ENCODE results near the gene IL20RA. TPM values are rescaled to one million over a fixed set of nuclear protein-coding genes. Genes with fewer than 3 reads are reported as not detected.

The IL20RA gene
- total RNA-seq, 6 donors from 2014 or later: 7.5 to 44.8 (median 9.7) TPM

- Histone ChIP-seq H3K36me3 (no peaks in the 10 kb centered on the region), H3K27ac (no peak overlapping the region), H3K27me3 (peaks cover 0 to 15% (median 6%) of the 10 kb centered on the region in 4 donors), H3K9me3 (no peaks in the 10 kb centered on the region), H3K4me3 (no peak overlapping the region), H3K4me1 (peaks cover 7 to 9% (median 8%) of the 10 kb centered on the region in 4 donors)
- TF ChIP-seq, protein P1, sequence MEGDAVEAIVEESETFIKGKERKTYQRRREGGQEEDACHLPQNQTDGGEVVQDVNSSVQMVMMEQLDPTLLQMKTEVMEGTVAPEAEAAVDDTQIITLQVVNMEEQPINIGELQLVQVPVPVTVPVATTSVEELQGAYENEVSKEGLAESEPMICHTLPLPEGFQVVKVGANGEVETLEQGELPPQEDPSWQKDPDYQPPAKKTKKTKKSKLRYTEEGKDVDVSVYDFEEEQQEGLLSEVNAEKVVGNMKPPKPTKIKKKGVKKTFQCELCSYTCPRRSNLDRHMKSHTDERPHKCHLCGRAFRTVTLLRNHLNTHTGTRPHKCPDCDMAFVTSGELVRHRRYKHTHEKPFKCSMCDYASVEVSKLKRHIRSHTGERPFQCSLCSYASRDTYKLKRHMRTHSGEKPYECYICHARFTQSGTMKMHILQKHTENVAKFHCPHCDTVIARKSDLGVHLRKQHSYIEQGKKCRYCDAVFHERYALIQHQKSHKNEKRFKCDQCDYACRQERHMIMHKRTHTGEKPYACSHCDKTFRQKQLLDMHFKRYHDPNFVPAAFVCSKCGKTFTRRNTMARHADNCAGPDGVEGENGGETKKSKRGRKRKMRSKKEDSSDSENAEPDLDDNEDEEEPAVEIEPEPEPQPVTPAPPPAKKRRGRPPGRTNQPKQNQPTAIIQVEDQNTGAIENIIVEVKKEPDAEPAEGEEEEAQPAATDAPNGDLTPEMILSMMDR (IDR thresholded peaks at IDR 0.05): no peak
- TF ChIP-seq EP300 (IDR thresholded peaks at IDR 0.05): no peak
- no peak for TF ChIP-seq POLR2AphosphoS5 (IDR thresholded peaks at IDR 0.05)
- 44 to 59% methylated on average over 4 of the region's 4 CpGs for WGBS, 2 donors
- ATAC-seq (ENCODE audit: low FRiP score in 2 of 2) (no peak), DNase-seq (no peak)
Observed at GRCh38 chr6:136987526-136987925, 57.2 kb downstream of the IL20RA start.

- H3K27ac ChIP-seq: no peak overlapping the region
- DNase-seq (no peak), ATAC-seq (ENCODE audit: low FRiP score in 2 of 2) (no peak)
- H3K4me1 ChIP-seq: peaks cover 7 to 9% (median 8%) of the 10 kb centered on the region in 4 donors
- H3K36me3 ChIP-seq: no peaks in the 10 kb centered on the region
- TF ChIP-seq, protein P1 (IDR thresholded peaks at IDR 0.05): no peak
- no peak for TF ChIP-seq POLR2AphosphoS5 (IDR thresholded peaks at IDR 0.05)
- no peak for TF ChIP-seq POLR2A (IDR thresholded peaks at IDR 0.05)
- TF ChIP-seq EP300 (IDR thresholded peaks at IDR 0.05): no peak
- H3K27me3 ChIP-seq: peaks cover 0 to 12% (median 6%) of the 10 kb centered on the region in 4 donors
- H3K4me3 ChIP-seq: no peak overlapping the region
- WGBS, 2 donors: 90 to 94% methylated on average over 5 of the region's 5 CpGs
- H3K9me3 ChIP-seq: no peaks in the 10 kb centered on the region
Observed at GRCh38 chr6:136985502-136985901, 59.3 kb downstream of the IL20RA start.

- TF ChIP-seq EP300 (IDR thresholded peaks at IDR 0.05): no peak
- TF ChIP-seq, protein P1 (IDR thresholded peaks at IDR 0.05): no peak
- TF ChIP-seq POLR2A (IDR thresholded peaks at IDR 0.05): no peak
- TF ChIP-seq POLR2AphosphoS5 (IDR thresholded peaks at IDR 0.05): no peak
- H3K27ac ChIP-seq: no peak overlapping the region
- H3K4me1 ChIP-seq: peaks cover under 1 to 3% (median 3%) of the 10 kb centered on the region in 4 donors
- no peaks in the 10 kb centered on the region for H3K9me3 ChIP-seq
- no peak overlapping the region for H3K4me3 ChIP-seq
- H3K27me3 ChIP-seq: peaks cover 0 to 3% (median 1%) of the 10 kb centered on the region in 4 donors
- H3K36me3 ChIP-seq: no peaks in the 10 kb centered on the region
- ATAC-seq (ENCODE audit: low FRiP score in 2 of 2) (no peak), DNase-seq (no peak)
- WGBS, 2 donors: 93 to 95% methylated on average over 4 of the region's 4 CpGs
Observed at GRCh38 chr6:136984578-136984977, 60.2 kb downstream of the IL20RA start.

DNA sequence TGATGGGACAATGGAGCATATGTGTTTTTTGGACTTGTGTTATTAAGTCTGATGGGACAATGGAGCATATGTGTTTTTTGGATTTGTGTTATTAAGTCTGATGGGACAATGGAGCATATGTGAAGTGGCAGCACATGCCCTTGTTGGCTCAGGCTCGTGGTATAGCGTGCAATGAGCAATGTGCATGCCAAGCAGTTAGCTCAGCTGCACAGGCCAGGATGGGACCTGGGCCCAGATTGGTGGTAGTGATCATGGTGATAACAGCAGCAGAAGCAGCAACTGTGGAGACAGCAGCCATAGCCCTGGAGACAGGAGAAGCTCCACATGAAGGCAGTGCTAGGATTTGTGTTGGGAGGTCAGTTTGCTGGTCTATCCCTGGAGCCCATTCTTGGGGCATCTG lies 61.1 kb downstream of the IL20RA start:
- Histone ChIP-seq H3K27me3 (no peaks in the 10 kb centered on the region), H3K27ac (no peak overlapping the region), H3K4me3 (no peak overlapping the region), H3K36me3 (no peaks in the 10 kb centered on the region), H3K9me3 (no peaks in the 10 kb centered on the region), H3K4me1 (no peaks in the 10 kb centered on the region)
- TF ChIP-seq EP300 (IDR thresholded peaks at IDR 0.05): no peak
- TF ChIP-seq, protein P1 (IDR thresholded peaks at IDR 0.05): no peak
- TF ChIP-seq POLR2A (IDR thresholded peaks at IDR 0.05): no peak
- no peak for TF ChIP-seq POLR2AphosphoS5 (IDR thresholded peaks at IDR 0.05)
- ATAC-seq (ENCODE audit: low FRiP score in 2 of 2) (no peak), DNase-seq (no peak)
- WGBS, 2 donors: 73 to 95% methylated on average over 2 of the region's 2 CpGs

- DNase-seq: no peak
- WGBS, 2 donors: 79 to 88% methylated on average over 4 of the region's 4 CpGs
- Histone ChIP-seq H3K36me3 (no peaks in the 10 kb centered on the region), H3K27me3 (no peaks in the 10 kb centered on the region), H3K9me3 (no peaks in the 10 kb centered on the region), H3K4me1 (no peaks in the 10 kb centered on the region), H3K27ac (no peak overlapping the region), H3K4me3 (no peak overlapping the region)
- TF ChIP-seq POLR2AphosphoS5 (IDR thresholded peaks at IDR 0.05) (no peak), EP300 (IDR thresholded peaks at IDR 0.05) (no peak), POLR2A (IDR thresholded peaks at IDR 0.05) (no peak)
- TF ChIP-seq, protein P1 (IDR thresholded peaks at IDR 0.05): no peak
- no peak for ATAC-seq (ENCODE audit: low FRiP score in 2 of 2)
Observed at GRCh38 chr6:136982928-136983327, 61.8 kb downstream of the IL20RA start.
